NCI-H1105 treated with DMSO at 0.1 percent for 48 hours (cell line): Measurements from ENCODE around the gene PTPRN.

Experiments
- DNase-seq: peaks from one replicate; lab custom pipeline; 2025; lab: John Stamatoyannopoulos, UW

The PTPRN gene

DNA sequence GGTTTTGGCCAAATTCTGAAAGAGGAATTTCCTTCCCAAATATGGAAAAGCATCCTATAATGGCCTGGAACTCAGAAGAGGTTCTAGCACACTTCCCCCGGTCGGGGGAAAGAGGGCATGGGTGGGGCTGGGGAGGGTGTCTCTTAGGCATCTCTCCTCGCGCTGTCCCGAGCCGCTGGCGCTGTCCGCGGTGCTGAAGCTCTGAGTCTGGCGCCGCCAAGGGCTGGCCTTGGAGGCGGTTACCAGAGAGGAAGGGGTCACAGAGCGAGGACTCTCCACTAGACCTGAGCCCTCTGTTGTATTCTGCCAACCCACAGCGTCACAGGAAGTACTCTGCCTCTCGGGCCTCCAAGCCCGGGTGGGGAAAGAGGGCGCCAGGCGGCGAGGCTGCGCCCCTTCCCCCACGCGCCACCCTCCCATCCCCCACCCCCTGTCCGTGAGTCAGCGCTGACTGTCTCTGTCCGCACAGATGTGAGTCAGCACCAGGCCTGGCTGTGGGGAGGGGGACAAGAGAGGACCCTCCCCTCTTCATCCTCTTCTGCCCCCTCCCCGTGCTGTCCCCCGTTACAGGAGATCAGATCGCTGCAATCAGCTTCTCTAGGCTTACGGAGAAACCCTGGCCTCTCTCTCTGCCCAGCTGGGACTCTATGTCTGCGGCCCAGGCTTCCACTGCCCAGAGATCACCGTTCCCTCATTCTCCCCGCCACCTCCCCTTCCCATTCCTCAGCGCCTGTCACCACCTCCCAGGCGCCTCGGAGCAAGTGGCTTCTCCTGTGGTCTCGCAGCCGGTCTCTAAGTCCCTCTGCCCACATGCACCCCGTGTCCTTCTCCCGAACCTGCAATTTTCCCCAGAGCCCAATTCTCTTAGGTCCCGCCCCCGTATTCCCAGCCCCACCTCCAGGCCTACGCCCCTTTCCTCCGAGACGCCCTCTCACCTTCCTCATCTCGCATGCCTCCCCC, 779 bp downstream of the PTPRN start:
- peak; percentile 35 for DNase-seq

DNA sequence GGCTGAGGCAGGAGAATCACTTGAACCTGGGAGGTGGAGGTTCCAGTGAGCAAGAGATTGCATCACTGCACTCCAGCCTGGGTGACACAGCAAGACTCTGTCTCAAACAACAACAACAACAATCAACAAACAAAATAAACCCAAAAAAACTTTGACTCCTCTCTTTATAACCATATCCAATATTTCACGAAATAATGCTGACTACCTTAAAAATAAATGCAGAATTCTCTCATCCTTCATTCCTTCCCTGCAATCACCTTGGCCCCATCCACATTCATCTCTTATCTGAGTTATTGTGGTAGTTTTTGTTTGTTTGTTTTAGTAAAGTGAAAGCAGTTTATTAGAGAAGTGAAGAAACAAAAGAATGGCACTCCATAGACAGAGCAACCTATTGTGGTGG, 3.2 kb downstream of the PTPRN start:
- DNase-seq, result no peak

DNA sequence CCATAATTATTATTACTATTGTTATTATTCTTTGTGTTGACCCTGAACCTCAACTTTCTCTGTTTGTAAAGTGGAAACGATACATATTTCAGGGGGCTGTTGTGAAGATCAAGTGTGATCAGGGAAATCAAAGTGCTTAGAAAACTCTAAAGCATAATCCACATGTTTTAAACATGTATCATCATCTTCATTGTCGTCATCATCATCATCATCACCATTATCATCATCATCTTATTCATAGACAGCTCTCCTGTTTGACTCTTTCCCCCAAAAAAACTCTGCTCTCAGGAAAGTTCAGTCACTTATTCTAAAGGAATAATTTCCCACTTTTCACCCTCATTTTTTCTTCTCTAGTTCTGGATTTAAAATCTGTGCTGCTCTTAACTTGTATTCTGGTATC, 5.0 kb downstream of the PTPRN start:
- no peak for DNase-seq

DNA sequence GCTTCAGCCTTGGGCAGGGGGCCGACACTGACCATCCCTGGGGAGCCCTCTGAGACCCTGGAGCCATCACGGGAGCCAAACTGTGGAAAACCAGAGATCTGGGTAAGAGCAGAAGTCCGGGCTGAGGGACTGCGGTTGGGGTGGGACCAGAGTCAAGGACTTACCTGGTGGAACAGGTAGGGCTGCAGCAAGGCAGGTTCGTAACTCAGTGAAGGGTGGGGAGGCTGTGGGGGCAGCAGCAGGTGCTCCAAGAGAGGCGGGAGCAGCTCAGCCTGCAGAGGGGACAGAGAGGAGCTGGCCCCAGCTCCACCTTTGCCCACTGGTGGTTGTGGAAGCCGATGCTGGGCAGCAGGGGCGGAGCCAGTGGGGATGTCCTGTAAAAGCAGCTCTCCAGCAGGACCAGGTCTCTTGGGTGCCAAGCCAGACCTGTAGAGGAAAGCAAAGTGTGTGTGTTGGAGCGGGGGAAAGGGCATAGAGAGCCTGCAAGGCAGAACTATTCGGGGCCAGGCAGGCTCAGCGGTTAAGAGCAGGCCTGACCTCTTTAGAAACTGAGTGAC, 6.7 kb downstream of the PTPRN start:
- no peak for DNase-seq

DNA sequence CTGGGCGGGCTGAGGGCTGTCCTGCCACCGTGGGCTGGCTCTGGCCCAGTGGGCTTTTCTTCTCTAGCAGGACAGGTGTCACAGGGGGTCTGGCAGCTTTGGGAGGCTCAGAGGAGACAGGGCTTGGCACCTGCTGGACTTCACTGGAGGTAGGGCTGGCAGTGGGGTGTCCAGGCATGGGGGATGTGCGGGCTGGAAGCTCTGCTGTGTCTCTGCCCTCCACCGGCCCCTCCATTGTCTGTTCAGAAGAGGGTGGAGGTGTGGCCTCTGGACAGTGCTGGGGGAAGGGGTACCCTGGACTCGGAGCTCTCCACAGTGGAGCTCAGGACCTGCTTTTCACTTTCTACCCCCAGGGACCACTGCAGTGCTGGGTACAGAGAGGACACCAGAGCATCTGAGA, 9.2 kb downstream of the PTPRN start:
- no peak for DNase-seq

DNA sequence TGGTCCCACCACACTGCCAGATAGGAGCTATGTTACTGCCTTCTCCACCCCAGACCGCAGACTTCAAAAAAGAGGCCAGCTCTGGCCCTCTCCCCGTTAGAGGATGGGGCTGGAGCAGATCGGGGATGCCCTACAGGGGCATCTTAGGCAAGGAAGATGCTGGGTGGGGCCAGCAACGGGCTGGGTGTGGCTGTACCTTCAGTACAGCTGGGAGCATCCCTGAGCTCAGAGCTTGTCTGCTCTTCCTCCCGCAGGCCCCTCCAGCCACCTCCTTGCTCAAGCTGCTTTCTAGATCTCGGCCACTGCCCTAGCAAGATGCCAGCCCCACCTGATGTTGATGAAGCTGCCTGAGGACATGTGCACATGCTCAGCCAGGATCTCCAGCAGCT, 9.8 kb downstream of the PTPRN start:
- DNase-seq, result no peak

DNA sequence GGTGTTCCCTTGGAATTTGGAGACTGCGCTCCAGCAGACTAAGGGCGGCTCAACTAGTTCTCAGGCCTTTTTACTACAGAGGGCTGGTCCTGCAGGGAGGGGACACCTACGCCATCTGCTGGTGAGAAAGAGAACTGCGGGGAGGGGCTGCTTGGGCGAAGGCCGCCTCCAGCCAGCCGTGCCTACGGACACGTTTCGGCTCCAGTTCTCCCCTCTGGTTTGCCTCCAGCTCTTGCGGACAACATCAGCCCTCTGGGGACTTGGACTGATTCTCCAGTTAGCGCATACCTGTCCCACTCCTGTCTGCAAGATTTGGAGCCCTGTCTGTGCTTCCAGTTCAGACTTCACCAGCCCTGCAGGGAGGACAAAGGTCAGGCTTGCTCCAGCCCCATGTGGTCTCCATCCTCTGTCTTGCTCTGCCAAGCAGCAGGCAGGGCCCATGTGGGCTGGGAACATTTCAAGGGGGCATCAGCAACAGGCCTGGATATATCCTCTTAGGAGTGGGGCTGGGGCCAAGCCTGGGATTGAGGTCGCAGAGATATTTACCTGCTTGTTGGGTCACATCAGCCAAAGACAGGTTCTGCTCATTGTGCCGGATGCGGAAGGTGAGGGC, 10.3 kb downstream of the PTPRN start:
- DNase-seq, result peak; percentile 31

DNA sequence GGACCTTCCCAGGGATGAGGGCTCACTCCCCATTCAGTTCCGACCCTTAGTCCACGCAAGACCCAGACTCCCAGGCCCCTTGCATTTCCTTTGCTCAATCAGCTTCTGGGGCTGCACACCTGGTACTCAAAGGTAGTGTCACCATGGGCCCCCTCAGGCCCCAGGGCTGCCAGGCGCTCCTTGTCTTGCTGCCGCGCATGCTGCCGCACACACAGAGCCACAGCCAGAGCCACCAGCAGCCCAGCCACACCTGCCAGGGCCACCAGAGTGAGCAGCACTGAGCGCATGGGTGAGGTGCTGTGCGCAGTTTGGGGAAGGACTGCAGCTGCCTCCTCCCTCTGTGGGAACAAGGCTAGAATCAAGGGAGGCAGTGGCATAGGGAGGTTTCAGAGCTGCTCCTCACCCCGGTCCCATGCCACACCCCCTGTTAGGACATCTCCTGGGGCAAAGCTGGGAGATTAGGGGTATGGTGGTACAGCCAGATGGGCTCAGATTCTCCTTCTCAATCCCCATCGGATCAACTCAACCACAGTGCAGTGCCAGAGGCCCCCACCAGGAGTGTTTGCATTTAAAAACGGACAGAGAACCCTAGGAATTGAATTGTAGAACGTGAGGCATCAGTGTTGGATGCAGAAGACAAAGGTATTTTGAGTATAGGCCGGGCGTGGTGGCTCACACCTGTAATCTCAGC, 11.3 kb downstream of the PTPRN start:
- no peak for DNase-seq

DNA sequence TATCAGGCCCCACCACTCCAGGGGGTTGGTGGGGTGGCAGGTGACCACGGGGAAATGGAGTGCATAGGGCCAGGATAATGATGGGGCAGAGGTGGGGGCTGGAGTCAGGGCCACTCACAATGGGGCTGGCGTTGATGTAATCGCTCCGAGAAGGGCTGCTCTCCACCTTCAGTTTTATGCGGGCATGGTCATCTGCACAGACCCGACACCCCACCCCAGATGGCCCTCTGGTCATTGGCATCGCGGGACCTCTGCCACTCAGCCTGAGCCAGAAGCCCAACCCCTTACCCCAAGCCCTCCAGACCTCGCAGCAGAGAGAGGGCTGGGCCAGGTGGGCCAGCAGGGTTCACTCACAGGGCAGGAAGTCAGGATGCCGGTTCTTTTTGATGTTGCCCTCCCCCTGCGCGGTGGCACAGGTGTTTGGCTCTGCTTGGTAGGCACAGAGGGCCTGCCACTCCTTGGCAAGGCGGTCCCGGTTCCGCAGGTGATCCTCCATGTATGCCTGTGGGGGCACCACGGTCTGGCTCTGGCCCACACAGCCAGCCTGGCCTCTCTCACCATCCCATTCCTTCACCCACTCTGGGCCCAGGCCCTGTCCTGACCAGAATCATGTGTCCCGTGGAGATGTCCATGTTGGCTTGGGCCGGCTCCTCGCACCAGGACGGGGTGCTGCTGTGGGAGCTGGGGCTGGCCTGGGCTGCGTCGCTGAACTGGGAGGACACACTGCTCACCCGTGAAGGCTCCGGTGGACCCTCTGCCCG, 12.4 kb downstream of the PTPRN start:
- no peak for DNase-seq

DNA sequence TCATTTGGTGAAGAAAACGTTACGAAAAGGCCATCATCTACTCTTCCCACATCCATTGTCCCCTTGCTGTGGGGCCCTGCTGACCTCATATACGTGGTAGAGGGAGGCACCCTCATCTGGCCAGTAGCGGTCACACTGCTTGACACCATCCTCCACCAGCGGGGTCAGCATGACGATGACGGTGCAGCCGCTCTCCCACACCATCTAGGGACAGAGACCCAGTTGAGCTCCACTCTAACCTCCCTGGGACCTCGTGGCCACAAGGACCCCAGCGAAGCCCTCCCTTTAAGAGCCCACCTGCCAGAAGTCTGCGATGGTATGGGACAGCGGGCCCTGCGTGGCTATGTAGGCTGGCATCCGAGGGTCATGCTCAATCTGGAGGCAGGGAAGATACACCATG, 13.1 kb downstream of the PTPRN start:
- DNase-seq, result no peak

DNA sequence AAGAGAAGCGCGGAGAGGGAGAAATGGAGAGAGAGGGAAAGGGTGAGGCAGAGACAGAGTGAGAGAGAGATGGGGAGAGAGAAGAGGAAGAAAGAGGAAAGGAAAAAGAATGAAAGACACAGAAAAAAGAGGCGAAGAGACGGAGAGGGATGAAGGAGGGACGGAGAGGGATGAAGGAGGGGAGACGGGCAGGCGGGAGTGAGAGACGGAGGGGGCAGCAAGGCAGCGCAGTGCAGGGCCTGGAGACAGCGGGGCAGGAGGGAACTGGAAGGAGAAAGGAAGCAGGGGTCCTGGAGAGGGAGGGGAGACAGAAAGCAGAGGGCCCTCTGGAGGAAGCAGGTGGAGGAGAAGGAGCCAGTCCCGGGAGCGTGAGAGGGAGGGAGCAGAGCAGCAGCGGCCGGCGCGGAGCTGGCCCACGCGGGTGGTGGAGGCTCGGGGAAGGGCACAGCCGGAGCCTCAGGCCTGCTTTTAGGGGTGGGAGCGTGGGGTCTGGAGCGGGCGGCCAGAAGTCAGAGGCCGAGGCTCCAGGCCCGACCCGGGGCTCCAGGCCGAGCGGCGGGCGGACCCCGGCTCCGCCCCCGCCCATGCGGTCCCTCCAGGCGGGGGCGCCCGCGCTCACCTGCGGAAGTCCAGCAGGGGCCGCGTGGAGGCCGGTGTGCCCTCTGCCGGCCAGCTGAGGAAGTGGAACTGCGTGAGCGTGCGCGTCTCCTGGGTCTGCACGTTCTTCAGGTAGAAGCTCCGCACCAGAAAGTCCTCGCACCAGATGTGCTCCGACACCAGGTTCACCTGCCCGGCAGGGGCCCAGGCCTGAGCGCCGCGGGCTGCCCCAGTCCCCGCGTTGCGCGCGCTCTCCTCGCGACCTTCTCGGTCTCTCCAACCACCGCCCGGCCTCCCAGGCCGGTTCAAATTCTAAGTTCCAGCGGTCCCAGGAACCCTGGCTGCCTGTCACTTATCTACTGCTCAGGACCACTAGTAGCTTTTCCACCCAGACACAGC, 14.5 kb downstream of the PTPRN start:
- DNase-seq, result no peak

DNA sequence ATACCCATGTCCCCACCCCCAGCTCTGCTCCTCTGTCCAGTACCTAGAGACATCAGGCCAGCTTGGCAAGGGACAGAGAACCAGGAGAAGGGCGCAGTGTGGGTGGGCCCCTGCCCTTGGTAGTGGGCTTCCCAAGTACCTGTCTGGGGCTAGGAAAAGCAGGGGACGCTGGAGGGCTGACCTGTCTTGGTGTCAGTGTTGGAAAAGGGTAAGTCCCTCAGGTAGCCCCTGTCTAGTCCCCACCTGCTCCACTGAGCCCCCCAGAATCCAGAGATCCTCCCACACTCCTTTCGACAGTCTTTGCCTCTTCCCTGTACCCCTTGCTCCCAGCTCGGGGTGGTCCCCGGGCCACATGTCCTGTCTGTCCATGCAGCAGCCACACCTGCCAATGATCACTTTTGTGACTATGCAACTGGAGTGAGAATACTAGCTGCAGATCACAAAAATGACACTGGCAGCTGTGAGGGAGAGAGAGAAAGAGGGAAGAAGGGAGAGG, 15.4 kb downstream of the PTPRN start:
- DNase-seq, result no peak

DNA sequence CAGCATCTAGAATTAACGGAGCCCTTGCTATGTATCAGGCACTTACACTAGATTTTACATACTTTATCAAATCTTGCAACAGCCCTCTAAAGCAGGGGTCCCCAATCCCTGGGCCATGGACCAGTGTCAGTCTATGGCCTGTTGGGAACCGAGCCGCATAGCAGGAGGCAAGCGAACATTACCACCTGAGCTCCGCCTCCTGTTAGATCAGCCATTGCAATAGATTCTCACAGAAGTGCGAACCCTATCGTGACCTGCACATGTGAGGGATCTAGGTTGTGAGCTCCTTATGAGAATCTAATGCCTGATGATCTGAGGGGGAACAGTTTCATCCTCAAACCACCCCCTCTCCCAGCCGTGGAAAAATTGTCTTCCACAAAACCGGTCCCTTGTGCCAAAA, 16.6 kb downstream of the PTPRN start:
- DNase-seq, result no peak

DNA sequence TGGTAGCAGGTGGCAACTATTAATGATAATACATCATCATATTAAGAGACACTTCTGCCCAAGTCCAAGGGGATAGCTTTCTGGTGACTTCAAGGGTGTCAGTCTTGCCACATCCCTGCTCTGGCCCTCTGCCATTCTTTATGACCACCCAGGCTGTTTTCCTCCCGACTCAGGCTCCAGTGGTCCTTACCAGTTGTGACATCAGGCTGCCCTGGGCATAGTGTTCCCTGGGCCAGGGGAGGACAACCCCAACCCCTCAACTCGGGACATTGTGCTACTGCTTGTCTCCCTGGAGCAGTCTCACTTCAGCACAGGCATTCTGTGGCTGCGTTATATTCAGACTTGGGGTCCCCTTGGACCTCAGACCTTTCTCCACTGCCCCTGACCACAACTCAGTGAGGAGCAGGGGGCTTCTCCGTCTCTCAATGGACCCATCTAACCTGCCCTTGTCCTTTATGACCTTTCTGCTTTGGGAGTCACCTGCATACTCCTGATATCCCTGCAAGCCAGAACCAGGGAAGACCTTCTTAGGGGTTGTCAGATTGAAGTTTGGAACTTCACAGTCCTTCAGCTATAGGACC, 17.2 kb downstream of the PTPRN start:
- DNase-seq, result no peak

DNA sequence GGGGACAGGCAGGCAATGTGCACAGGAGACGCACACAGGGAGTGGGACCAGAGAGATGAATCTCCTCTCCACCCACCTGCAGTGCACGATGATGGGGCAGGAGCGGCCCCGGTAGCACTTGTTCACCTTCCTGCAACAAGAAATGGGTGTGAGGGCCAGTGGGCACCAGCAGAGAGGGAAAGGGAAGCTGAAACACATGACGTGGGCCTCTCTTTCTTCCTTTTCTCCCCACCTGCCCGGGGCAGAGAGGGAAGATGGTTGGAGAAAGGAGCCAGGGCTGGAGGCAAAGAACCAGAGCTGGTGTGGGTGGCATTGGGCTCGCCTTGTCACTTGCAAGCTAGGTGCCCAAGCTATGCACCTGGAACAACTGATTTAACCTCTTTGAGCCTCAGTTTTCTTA, 17.8 kb downstream of the PTPRN start:
- no peak for DNase-seq

DNA sequence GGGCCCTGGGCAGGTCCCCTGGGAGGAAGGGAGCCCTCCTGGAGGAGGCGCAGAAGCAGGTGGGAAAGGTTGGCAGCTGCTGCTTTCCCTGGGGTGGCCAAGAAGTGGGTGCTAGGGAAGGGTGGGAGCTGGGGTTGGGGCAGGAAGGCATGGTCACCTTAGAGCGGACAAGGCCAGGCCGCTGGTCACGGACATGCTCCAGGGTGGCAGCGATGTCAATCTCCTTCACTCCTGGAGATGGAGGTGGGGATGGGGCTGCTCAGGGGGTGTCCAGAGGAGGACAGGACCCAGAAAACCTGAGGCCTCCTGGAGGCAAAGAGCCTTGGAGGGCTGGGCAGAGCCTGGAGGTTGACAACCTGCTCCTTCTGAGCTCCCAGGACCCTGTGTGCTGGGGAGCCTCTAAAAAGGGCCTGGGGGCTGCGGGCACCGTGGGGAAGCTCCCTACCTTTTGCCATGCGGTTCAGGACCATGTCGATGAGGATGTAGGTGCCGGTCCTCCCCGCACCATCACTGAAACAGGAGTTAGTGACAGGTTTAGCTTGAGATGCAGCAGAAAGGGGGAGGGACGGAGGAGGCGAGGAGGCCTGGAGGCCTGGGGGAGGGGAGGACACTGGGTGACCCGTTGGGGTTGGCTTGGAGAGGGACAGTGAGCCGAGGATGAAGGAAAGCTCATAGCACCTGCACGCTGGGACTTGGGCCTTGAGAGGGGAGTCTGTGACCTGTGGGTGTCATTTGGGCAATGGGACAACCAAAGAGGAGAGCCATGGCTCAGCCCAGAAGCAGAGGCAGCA, 18.6 kb downstream of the PTPRN start:
- no peak for DNase-seq

DNA sequence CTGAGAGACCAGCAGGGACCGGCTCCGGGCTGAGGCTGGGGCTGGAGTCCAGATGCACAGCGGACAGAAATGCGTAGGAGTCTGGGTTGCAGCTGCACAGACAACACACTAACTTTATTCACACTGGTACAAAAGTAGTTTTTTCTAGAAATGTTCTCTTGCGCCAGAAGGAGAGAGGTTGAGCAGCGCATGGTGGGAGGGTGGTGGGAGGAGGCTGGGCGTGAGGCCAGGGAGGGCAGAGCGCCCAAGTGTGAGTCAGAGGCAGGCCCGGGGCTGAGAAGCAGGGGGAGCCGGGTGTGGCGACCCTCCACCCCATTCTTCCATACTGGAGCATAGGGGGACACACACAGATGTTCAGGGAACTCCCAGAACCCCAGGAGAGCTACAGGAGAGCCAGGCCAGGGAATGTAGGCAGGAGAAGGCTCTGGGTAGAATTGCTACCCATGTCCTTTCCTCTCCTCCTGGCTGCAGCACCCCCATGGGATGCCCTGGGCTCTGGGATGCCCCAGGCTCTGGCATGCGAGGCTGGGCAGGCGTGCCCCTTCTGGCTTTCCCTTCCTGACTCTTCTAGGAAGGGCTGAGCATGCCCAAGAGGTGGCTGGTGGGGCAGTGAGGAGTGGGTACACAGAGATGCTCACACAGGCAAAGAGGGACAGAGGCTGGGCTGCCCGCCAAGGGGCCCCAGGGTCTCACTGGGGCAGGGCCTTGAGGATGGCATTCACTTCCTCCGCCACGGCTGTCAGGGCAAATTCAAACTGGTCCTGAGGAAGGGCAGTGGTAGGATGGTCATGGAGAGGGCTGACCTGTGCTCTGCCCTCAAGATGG, 19.5 kb downstream of the PTPRN start:
- no peak for DNase-seq

DNA sequence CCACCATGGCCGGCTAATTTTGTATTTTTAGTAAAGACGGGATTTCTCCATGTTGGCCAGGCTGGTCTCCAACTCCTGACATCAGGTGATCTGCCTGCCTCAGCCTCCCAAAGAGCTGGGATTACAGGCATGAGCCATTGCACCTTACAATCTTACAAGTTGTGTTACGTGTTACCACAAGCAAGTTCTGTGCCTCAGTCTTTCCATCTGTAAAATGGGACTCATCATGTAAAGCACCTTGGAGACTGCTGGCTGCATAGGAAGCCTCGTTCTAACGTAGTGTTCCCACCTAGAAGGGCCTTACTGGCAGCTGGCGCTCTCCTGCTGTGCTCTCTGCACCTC, 20.0 kb downstream of the PTPRN start:
- no peak for DNase-seq
